Stimulated activated CD8-positive, alpha-beta memory T cell treated with anti-CD3 and anti-CD28 coated beads, Interleukin-7, amount 100 ng/mL, for 4 hours (primary cell): Measurements from ENCODE around the gene TFB2M.
"Not testable (repeated sequence)": the region's sequence is repeated elsewhere in the genome, so short reads cannot be mapped to it uniquely, and the experiment has no call there.

Experiments used
- DNase-seq, 2 donors: peaks; one replicate each; pipeline ENCODE4 v3.0.0-alpha.2; 2020; ENCODE audit warnings: low read depth in 2 of 2

TFB2M gene

DNA sequence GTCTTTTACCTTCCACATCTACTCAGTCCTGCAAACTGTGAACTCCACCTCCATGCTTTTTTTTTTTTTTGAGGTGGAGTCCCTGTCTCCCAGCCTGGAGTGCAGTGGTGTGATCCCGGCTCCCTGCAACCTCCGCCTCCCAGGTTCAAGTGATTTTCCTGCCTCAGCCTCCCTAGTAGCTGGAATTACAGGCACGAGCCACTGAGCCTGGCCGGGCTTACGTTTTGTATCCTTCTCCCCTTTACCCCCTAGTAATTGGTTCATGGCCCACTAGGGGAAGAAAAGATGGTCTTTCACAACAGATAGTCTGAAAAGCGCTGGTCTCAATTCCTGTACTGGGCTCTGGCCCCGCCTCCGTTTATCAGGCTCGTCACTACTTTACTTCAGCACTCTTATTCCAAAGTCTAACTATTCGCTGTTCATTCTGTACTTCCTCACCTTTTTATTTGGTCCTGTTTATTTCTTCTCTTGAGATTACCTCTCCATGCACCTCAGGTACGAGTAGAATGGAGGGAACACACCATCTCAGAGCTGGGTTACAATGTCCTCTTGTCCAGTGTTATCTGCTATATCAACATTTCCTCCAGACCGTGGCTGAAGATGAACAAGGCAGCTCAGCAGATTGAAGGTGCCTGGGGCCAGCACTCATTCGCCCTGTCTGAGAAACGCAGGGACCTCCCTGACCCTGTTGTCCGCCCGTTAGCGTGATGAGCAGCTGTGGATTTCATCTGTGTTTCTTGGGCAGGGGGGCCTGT, 16.4 kb upstream of the TFB2M start:
- no peak for DNase-seq

DNA sequence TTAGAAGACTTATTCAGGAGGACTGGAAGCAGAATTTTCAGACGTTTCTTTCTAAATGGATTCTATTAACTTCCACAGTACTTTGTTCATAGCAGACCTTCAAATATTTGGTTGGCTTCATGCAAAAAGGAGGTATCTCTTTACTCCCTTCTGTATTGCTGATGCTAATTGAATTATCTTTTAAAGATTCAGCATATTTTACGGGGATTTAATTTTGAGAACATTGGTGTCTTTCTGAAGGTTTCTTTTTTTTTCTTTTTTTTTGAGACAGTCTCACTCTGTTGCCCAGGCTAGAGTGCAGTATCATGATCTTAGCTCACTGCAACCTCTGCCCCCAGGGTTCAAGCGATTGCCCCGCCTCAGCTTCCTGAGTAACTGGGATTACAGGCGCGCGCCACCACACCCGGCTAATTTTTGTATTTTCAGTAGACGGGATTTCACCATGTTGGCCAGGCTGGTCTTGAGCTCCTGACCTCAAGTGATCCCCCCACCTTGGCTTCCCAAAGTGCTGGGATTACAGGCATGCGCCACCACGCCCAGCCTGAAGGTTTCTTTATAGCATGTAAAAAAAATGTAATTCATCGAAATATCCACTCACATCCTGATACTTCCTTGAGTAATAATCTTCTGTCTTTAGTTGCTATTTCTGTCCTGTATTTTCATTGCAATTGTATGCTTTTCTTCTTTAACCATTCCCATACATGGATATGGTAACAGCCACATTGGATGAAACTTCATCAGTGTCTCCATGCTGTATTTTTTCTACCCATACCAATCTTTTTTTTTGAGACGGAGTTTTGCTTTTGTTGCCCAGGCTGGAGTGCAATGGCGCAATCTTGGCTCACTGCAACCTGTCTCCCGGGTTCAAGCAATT, 14.7 kb upstream of the TFB2M start:
- DNase-seq: no peak

DNA sequence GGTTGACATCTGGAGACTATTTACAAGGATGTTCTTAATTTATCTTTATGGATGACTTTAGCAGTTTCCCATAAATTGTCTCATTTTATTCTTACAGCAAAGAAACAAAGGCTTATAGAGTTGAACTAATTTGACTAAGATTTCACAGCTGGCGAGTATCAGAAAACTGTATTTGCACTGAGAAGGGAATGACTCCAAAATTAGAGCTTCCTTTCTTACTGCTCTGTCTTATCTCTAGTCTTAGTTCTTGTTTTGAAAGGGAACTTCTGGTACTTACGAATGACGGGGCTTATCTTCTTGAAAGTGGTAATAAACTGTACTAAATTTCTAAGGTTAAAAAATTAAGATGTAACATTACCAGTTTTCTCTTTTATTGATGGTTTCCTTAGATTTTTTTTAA, 13.8 kb upstream of the TFB2M start:
- no peak for DNase-seq

DNA sequence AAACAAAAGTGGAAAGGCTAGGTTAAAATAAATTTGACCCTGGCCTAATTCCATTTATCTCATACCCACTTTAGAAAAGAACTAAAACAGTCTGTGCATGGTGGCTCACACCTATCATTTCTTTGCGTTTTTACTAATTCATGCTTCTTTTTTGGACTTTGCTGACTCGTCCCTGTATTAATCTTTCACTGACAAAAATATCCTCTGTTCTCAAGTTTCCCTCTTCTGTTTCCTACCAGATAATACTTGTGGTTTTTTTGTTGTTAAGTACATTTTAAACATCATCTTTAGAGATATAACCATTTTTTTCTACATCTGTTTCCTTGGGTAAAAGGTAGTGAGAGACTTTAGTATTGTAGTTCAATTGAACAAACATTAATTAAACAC, 11.7 kb upstream of the TFB2M start:
- DNase-seq: no peak

GRCh38 chr1:246577082-246577719, 11.1 kb upstream of the TFB2M start:
- DNase-seq: no peak

- no peak for DNase-seq
These were observed 10.6 kb upstream of the TFB2M start for GRCh38 chr1:246576709-246577032.

DNA sequence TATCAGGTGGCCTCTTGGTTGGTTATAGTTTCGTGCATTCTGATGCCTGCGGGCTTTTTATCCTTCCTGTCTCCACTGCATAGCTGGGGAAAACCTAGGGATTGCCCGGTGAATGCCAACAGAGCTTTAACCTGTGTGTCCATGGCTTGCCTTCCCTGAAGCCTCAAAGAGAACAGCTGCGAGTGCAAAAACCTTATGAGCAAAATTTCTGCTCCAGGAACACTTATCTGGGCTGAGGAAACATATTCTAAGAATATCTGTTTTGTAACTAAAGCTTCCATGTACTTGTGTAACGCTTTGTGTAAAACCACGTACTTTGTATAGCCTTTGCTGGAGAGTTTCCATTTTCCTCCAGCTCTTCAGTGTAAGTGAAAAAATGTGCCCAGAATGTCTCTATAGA, 7.4 kb upstream of the TFB2M start:
- DNase-seq: no peak

- no peak for DNase-seq
These were observed 6.7 kb upstream of the TFB2M start for GRCh38 chr1:246572785-246573184.

DNA sequence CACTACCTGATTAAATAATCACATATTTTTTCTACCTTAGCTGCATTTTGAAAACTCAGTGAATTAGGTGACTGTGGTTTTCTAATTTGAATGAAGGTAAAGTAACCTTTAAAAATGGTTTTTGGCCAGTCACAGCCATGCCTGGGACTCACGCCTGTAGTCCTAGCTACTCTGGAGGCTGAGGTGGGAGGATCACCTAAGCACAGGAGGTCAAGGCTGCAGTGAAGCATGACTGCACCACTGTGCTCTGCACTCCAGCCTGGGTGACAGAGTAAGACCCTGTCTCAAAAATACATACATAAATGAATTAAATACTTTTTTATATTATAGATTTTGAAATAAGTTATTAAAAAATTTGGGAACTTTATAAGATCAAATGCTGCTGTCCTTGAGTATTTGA, 5.9 kb upstream of the TFB2M start:
- no peak for DNase-seq

GRCh38 chr1:246571309-246571708, 5.2 kb upstream of the TFB2M start:
- DNase-seq: not testable (repeated sequence)

DNA sequence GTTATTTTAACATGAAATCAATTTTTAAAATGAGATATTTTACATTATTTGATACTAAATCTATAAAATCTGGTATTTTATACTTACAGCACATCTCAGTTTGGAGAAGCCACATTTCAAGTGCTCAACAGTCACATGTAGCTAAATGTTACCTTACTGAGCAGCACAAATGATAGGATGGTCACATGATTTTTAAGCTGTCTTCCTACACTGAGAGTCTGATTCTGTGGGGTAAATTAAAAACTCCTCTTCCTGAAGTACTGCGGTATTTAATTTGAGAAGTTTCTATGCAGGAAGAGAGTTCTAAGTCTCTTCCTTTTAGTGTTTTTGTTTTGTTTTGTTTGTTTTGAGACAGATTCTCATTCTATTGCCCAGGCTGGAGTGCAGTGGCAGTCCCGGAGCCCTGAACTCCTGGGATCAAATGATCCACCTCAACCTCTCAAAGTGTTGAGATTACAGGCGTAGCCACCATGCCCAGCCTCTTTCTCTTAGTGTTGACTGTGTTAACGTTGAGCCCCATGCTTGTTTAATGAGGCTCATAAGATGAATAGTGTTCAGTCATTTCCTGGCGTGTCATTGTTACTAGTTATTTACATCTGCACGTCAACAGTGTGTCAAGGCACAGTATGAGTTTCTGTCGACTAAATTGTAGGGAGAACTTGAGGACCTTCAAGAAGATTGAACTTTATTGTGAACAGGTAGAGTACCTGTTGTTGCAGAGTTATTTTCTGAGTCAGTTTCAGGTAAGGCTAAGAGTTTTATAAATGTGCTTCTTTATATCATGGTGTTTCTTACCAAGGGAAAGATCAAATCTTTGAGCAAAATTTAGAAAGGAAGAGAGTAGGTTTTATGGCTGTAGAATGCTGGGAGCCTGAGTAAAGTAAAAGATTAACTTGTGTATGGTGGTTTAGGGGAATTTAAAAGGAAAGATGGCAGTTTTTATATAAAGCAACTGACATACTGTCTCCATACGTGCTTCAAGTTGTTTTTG, 3.5 kb upstream of the TFB2M start:
- DNase-seq: no peak

DNA sequence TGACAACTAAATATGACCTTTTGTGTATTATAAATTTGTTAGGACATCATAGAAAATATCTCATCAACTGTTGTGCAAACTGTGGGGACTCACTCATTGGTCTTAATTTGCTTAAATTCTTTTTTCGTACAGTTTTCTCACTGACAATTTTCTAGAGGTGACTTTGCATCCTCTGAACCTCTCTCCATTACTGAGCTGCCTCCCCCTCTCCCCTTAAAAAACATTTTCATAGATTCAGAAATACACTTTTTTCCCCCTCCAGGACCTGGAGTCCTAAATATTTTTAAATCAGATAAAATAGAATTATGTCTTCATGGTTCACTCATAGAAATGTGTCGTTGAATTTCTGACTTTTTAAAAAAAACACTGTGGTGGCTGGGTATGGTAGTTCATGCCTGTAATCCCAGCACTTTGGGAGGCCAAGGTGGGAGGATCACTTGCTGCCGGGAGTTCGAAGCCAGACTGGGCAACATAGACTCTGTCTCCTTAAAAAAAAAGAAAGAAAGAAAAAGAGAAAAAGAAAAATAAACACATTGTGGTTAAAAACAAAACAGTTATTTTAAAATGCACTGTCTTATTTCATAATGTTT, 1.7 kb upstream of the TFB2M start:
- no peak for DNase-seq

DNA sequence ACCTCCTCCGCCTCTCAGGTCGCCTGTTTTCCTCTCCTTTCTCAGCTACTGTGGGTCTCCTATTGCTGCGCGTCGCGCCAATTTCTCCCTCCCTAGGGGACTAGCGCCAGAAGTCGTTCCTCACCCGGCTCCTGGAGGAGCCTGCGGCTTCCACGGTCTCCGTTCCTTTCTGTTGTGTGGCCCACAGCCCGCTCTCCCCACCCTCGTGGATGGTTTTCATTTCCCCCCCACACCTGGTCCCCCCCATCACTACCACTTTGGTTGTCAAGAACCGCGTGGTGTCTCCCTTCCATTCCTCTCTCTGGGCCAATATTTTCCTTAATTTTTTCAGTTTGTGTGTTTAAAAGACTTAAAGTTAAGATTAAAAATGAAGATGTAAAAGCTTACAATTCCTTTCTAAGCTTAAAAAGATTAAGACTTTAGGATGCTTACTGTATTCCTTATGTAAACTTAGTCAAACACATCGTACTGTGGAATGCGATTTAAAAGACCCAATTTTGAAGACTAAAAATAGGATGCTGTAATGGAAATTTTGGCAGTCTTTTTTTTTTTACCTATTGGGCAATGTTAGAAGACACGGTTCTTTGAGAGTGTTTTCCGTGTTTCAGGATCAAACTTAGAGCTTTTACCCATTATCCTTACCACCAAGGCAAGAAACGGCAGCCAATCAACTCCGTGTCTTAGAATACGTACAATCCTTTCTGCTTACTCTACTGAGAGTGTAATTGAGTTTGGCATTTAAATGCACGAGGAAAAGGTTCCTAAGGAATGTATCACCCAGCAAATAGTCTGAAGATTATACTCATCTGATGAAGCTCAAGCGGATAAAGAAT, 968 bp upstream of the TFB2M start:
- peak; percentile 21 to 37 for DNase-seq

DNA sequence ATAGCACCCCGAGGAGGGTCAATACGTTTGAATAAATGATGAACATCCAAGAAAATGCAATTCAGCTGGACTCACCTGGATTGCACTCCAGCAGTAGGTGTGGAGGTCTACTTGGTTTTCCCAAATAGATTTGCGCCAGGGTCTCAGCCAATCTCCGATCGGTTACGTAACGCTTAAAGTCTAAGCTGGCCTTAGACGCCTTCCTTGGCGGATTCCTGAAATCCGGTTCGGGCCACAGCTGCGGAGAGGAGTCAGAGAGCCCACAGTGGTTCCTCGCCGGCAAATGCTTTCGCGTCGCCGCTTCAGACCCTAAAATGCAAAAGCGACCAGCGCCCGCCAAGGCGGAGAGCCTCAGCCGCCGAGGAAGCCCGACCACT, 322 bp downstream of the TFB2M start:
- DNase-seq: no peak

GRCh38 chr1:246564839-246565750, 966 bp downstream of the TFB2M start:
- DNase-seq: no peak

GRCh38 chr1:246560833-246561232, 5.2 kb downstream of the TFB2M start:
- not testable (repeated sequence) for DNase-seq

GRCh38 chr1:246559310-246559709, 6.8 kb downstream of the TFB2M start:
- no peak for DNase-seq

- DNase-seq: no peak
These were observed 8.0 kb downstream of the TFB2M start for GRCh38 chr1:246558041-246558440.

DNA sequence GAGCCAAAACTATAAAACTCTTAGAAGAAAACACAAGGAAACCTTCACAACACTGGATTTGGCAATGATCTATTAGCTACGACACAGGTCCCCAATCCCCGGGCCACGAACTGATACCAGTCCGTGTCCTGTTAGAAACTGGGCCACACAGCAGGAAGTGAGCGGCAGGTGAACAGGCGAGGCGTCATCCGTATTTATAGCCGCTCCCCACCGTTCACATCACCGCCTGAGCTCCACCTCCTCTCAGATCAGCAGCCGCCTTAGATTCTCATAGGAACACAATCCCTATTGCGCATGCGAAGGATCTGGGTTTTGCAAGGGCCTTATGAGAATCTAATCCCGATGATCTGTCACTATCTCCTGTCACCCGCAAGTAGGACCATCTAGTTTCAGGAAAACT, 11.9 kb downstream of the TFB2M start:
- no peak for DNase-seq
